ENCODE measurements around the gene CXCL9.

DNA sequence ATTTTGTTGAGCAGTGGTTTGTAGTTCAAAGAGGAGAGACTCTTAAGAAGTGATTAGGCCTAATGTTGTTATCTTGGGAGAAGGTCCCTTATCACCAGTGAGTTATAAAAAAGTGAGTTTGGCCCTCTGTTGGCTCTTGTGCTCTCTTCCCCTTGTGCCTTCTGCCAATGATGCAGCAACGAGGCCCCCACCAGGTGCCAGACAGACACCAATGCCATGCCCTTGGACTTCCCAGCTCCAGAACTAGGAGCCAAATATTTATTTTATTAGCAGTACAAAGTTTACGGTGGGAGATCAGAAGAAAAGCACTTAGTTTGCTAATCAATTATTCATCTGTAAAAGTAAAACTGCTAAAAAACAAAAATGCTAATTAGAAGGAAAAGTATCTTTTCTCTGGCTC is 43.8 kb downstream of the CXCL9 start:
- TF ChIP-seq, protein P1, sequence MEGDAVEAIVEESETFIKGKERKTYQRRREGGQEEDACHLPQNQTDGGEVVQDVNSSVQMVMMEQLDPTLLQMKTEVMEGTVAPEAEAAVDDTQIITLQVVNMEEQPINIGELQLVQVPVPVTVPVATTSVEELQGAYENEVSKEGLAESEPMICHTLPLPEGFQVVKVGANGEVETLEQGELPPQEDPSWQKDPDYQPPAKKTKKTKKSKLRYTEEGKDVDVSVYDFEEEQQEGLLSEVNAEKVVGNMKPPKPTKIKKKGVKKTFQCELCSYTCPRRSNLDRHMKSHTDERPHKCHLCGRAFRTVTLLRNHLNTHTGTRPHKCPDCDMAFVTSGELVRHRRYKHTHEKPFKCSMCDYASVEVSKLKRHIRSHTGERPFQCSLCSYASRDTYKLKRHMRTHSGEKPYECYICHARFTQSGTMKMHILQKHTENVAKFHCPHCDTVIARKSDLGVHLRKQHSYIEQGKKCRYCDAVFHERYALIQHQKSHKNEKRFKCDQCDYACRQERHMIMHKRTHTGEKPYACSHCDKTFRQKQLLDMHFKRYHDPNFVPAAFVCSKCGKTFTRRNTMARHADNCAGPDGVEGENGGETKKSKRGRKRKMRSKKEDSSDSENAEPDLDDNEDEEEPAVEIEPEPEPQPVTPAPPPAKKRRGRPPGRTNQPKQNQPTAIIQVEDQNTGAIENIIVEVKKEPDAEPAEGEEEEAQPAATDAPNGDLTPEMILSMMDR (optimal IDR thresholded peaks at IDR 0.05 in 1 of 3, IDR thresholded peaks at IDR 0.05 in 1 of 3, conservative IDR thresholded peaks at IDR 0.05 in 1 of 3; ENCODE audit: extremely low read depth in 1 of 3, insufficient read depth in 2 of 3, low read length in 3 of 3), result no peak
- no peak for TF ChIP-seq EZH2 (IDR thresholded peaks at IDR 0.05; ENCODE audit: low read length)
